GM12873 (cell line): ENCODE data around the gene ZBTB4.

Source experiments
- CTCF ChIP-seq: IDR thresholded peaks from 2 replicates; pipeline ENCODE4 v1.5.1; 2012; ENCODE audit warnings: low read depth, mild to moderate bottlenecking, moderate library complexity, low read length, control low read depth; ENCODE audit not compliant: insufficient read depth; ENCODE audit errors: missing control alignments

Gene ZBTB4

GRCh38 chr17:7502171-7502847 is 22.9 kb upstream of the ZBTB4 start:
- TF ChIP-seq CTCF = no peak

GRCh38 chr17:7501729-7502128 is 22.3 kb upstream of the ZBTB4 start:
- TF ChIP-seq CTCF = no peak

- TF ChIP-seq CTCF = no peak
Observed at GRCh38 chr17:7499161-7499560, 19.7 kb upstream of the ZBTB4 start.

GRCh38 chr17:7497636-7498035 is 18.2 kb upstream of the ZBTB4 start:
- TF ChIP-seq CTCF = no peak

GRCh38 chr17:7497228-7497627 is 17.8 kb upstream of the ZBTB4 start:
- no peak for TF ChIP-seq CTCF

- TF ChIP-seq CTCF = no peak
Observed at GRCh38 chr17:7496470-7497183, 17.2 kb upstream of the ZBTB4 start.

- no peak for TF ChIP-seq CTCF
Observed at GRCh38 chr17:7495906-7496434, 16.5 kb upstream of the ZBTB4 start.
